ENCODE data around the gene FRMD3.

FRMD3 gene

GRCh38 chr9:83469722-83470121 lies 68.5 kb downstream of the FRMD3 start:
- Histone ChIP-seq H3K9ac (ENCODE audit: low read length) (no peak overlapping the region), H3K4me1 (ENCODE audit: control insufficient read depth, insufficient read depth, low read length) (peaks cover 24% of the 10 kb centered on the region), H3K4me3 (ENCODE audit: low read length) (no peak overlapping the region), H3K9me3 (ENCODE audit: control insufficient read depth, low read length) (no peaks in the 10 kb centered on the region), H3K36me3 (ENCODE audit: control insufficient read depth, insufficient read depth, low read length) (no peaks in the 10 kb centered on the region), H3K27me3 (ENCODE audit: control insufficient read depth, insufficient read depth, low read length) (no peaks in the 10 kb centered on the region)

GRCh38 chr9:83468821-83469220 lies 69.4 kb downstream of the FRMD3 start:
- H3K4me1 ChIP-seq (ENCODE audit: control insufficient read depth, insufficient read depth, low read length) = peaks cover 20% of the 10 kb centered on the region
- H3K9me3 ChIP-seq (ENCODE audit: control insufficient read depth, low read length) = no peaks in the 10 kb centered on the region
- H3K9ac ChIP-seq (ENCODE audit: low read length) = no peak overlapping the region
- H3K36me3 ChIP-seq (ENCODE audit: control insufficient read depth, insufficient read depth, low read length) = no peaks in the 10 kb centered on the region
- no peaks in the 10 kb centered on the region for H3K27me3 ChIP-seq (ENCODE audit: control insufficient read depth, insufficient read depth, low read length)
- no peak overlapping the region for H3K4me3 ChIP-seq (ENCODE audit: low read length)

GRCh38 chr9:83466877-83467276 lies 71.3 kb downstream of the FRMD3 start:
- H3K27me3 ChIP-seq (ENCODE audit: control insufficient read depth, insufficient read depth, low read length) = no peaks in the 10 kb centered on the region
- H3K9me3 ChIP-seq (ENCODE audit: control insufficient read depth, low read length) = no peaks in the 10 kb centered on the region
- H3K4me3 ChIP-seq (ENCODE audit: low read length) = no peak overlapping the region
- H3K36me3 ChIP-seq (ENCODE audit: control insufficient read depth, insufficient read depth, low read length) = no peaks in the 10 kb centered on the region
- peaks cover 11% of the 10 kb centered on the region for H3K4me1 ChIP-seq (ENCODE audit: control insufficient read depth, insufficient read depth, low read length)
- H3K9ac ChIP-seq (ENCODE audit: low read length) = no peak overlapping the region

GRCh38 chr9:83466351-83466750 lies 71.8 kb downstream of the FRMD3 start:
- H3K4me1 ChIP-seq (ENCODE audit: control insufficient read depth, insufficient read depth, low read length) = peaks cover 6% of the 10 kb centered on the region
- no peak overlapping the region for H3K9ac ChIP-seq (ENCODE audit: low read length)
- H3K4me3 ChIP-seq (ENCODE audit: low read length) = no peak overlapping the region
- no peaks in the 10 kb centered on the region for H3K27me3 ChIP-seq (ENCODE audit: control insufficient read depth, insufficient read depth, low read length)
- no peaks in the 10 kb centered on the region for H3K9me3 ChIP-seq (ENCODE audit: control insufficient read depth, low read length)
- no peaks in the 10 kb centered on the region for H3K36me3 ChIP-seq (ENCODE audit: control insufficient read depth, insufficient read depth, low read length)

- H3K27me3 ChIP-seq (ENCODE audit: control insufficient read depth, insufficient read depth, low read length) = no peaks in the 10 kb centered on the region
- H3K9ac ChIP-seq (ENCODE audit: low read length) = no peak overlapping the region
- H3K36me3 ChIP-seq (ENCODE audit: control insufficient read depth, insufficient read depth, low read length) = no peaks in the 10 kb centered on the region
Observed at GRCh38 chr9:83459830-83460229, 78.4 kb downstream of the FRMD3 start.

GRCh38 chr9:83458530-83458929 lies 79.7 kb downstream of the FRMD3 start:
- no peak overlapping the region for H3K4me3 ChIP-seq (ENCODE audit: low read length)
- no peaks in the 10 kb centered on the region for H3K27me3 ChIP-seq (ENCODE audit: control insufficient read depth, insufficient read depth, low read length)
- no peaks in the 10 kb centered on the region for H3K9me3 ChIP-seq (ENCODE audit: control insufficient read depth, low read length)
- H3K9ac ChIP-seq (ENCODE audit: low read length) = no peak overlapping the region
- no peaks in the 10 kb centered on the region for H3K36me3 ChIP-seq (ENCODE audit: control insufficient read depth, insufficient read depth, low read length)
- H3K4me1 ChIP-seq (ENCODE audit: control insufficient read depth, insufficient read depth, low read length) = peaks cover 4% of the 10 kb centered on the region

More at GRCh38 chr9:83459830-83460229, 78.4 kb downstream of the FRMD3 start:
- Histone ChIP-seq H3K4me1 (ENCODE audit: control insufficient read depth, insufficient read depth, low read length) (peaks cover 4% of the 10 kb centered on the region), H3K9me3 (ENCODE audit: control insufficient read depth, low read length) (no peaks in the 10 kb centered on the region), H3K4me3 (ENCODE audit: low read length) (no peak overlapping the region)

GRCh38 chr9:83457005-83457404 lies 81.2 kb downstream of the FRMD3 start:
- no peak overlapping the region for H3K4me3 ChIP-seq (ENCODE audit: low read length)
- no peaks in the 10 kb centered on the region for H3K27me3 ChIP-seq (ENCODE audit: control insufficient read depth, insufficient read depth, low read length)
- peaks cover 4% of the 10 kb centered on the region for H3K4me1 ChIP-seq (ENCODE audit: control insufficient read depth, insufficient read depth, low read length)
- H3K36me3 ChIP-seq (ENCODE audit: control insufficient read depth, insufficient read depth, low read length) = no peaks in the 10 kb centered on the region
- H3K9ac ChIP-seq (ENCODE audit: low read length) = no peak overlapping the region
- no peaks in the 10 kb centered on the region for H3K9me3 ChIP-seq (ENCODE audit: control insufficient read depth, low read length)

- no peaks in the 10 kb centered on the region for H3K27me3 ChIP-seq (ENCODE audit: control insufficient read depth, insufficient read depth, low read length)
- peaks cover 4% of the 10 kb centered on the region for H3K4me1 ChIP-seq (ENCODE audit: control insufficient read depth, insufficient read depth, low read length)
- no peaks in the 10 kb centered on the region for H3K36me3 ChIP-seq (ENCODE audit: control insufficient read depth, insufficient read depth, low read length)
- no peaks in the 10 kb centered on the region for H3K9me3 ChIP-seq (ENCODE audit: control insufficient read depth, low read length)
- H3K4me3 ChIP-seq (ENCODE audit: low read length) = no peak overlapping the region
- no peak overlapping the region for H3K9ac ChIP-seq (ENCODE audit: low read length)
Observed at GRCh38 chr9:83456226-83456625, 82.0 kb downstream of the FRMD3 start.

- Histone ChIP-seq H3K9me3 (ENCODE audit: control insufficient read depth, low read length) (no peaks in the 10 kb centered on the region), H3K4me1 (ENCODE audit: control insufficient read depth, insufficient read depth, low read length) (peaks cover 1% of the 10 kb centered on the region), H3K36me3 (ENCODE audit: control insufficient read depth, insufficient read depth, low read length) (no peaks in the 10 kb centered on the region), H3K27me3 (ENCODE audit: control insufficient read depth, insufficient read depth, low read length) (no peaks in the 10 kb centered on the region), H3K9ac (ENCODE audit: low read length) (no peak overlapping the region), H3K4me3 (ENCODE audit: low read length) (no peak overlapping the region)
Observed at GRCh38 chr9:83454076-83454475, 84.1 kb downstream of the FRMD3 start.

- Histone ChIP-seq H3K36me3 (ENCODE audit: control insufficient read depth, insufficient read depth, low read length) (no peaks in the 10 kb centered on the region), H3K4me1 (ENCODE audit: control insufficient read depth, insufficient read depth, low read length) (no peaks in the 10 kb centered on the region), H3K4me3 (ENCODE audit: low read length) (no peak overlapping the region), H3K27me3 (ENCODE audit: control insufficient read depth, insufficient read depth, low read length) (no peaks in the 10 kb centered on the region), H3K9ac (ENCODE audit: low read length) (no peak overlapping the region), H3K9me3 (ENCODE audit: control insufficient read depth, low read length) (no peaks in the 10 kb centered on the region)
Observed at GRCh38 chr9:83451308-83451707, 86.9 kb downstream of the FRMD3 start.

GRCh38 chr9:83449983-83450382 lies 88.2 kb downstream of the FRMD3 start:
- Histone ChIP-seq H3K4me3 (ENCODE audit: low read length) (no peak overlapping the region), H3K9me3 (ENCODE audit: control insufficient read depth, low read length) (no peaks in the 10 kb centered on the region), H3K36me3 (ENCODE audit: control insufficient read depth, insufficient read depth, low read length) (no peaks in the 10 kb centered on the region), H3K4me1 (ENCODE audit: control insufficient read depth, insufficient read depth, low read length) (no peaks in the 10 kb centered on the region), H3K9ac (ENCODE audit: low read length) (no peak overlapping the region), H3K27me3 (ENCODE audit: control insufficient read depth, insufficient read depth, low read length) (no peaks in the 10 kb centered on the region)

- no peaks in the 10 kb centered on the region for H3K9me3 ChIP-seq (ENCODE audit: control insufficient read depth, low read length)
- H3K4me3 ChIP-seq (ENCODE audit: low read length) = no peak overlapping the region
- H3K9ac ChIP-seq (ENCODE audit: low read length) = no peak overlapping the region
- no peaks in the 10 kb centered on the region for H3K27me3 ChIP-seq (ENCODE audit: control insufficient read depth, insufficient read depth, low read length)
- H3K4me1 ChIP-seq (ENCODE audit: control insufficient read depth, insufficient read depth, low read length) = no peaks in the 10 kb centered on the region
- no peaks in the 10 kb centered on the region for H3K36me3 ChIP-seq (ENCODE audit: control insufficient read depth, insufficient read depth, low read length)
Observed at GRCh38 chr9:83449166-83449565, 89.0 kb downstream of the FRMD3 start.

GRCh38 chr9:83448626-83449025 lies 89.6 kb downstream of the FRMD3 start:
- H3K9me3 ChIP-seq (ENCODE audit: control insufficient read depth, low read length) = no peaks in the 10 kb centered on the region
- no peaks in the 10 kb centered on the region for H3K36me3 ChIP-seq (ENCODE audit: control insufficient read depth, insufficient read depth, low read length)
- no peak overlapping the region for H3K9ac ChIP-seq (ENCODE audit: low read length)
- H3K4me3 ChIP-seq (ENCODE audit: low read length) = no peak overlapping the region
- H3K4me1 ChIP-seq (ENCODE audit: control insufficient read depth, insufficient read depth, low read length) = no peaks in the 10 kb centered on the region
- H3K27me3 ChIP-seq (ENCODE audit: control insufficient read depth, insufficient read depth, low read length) = no peaks in the 10 kb centered on the region

Data from mucosa of stomach (tissue), 1 donor.